AG09309 (cell line): ENCODE measurements around the gene SPINK2.

Source experiments
- DNase-seq: peaks from one replicate; pipeline ENCODE4 v3.0.0-alpha.2; 2010; ENCODE audit warnings: low read depth
- H3K4me3 ChIP-seq: 2 replicates; pipeline ENCODE4 v1.5.1; 2011; ENCODE audit warnings: mild to moderate bottlenecking, low read depth, low read length, moderate library complexity; ENCODE audit not compliant: control insufficient read depth
- TF ChIP-seq, protein P1 (sequence below): IDR thresholded peaks from 2 replicates; pipeline ENCODE4 v1.5.1; 2011; ENCODE audit warnings: mild to moderate bottlenecking, low read depth, low read length, inconsistent platforms; ENCODE audit not compliant: insufficient read depth, control insufficient read depth; ENCODE audit errors: missing control alignments

SPINK2 gene

DNA sequence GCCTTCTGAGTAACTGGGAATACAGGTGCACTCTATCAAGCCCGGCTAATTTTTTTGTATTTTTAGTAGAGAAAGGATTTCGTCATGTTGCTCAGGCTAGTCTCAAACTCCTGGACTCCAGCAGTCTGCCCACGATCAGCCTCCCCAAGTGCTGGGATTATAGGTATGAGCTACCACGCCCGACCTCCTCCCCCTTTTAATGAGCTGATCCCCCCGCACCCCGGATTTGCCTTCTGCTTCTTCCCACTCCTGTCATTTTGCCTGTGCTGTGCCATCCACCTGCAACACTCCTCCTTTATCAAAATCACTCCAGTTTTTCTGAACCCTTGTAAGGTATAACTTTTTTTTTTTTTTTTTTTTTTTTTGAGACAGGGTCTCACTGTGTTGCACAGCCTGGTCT is 33.4 kb downstream of the SPINK2 start:
- no peak for DNase-seq
- TF ChIP-seq, protein P1, sequence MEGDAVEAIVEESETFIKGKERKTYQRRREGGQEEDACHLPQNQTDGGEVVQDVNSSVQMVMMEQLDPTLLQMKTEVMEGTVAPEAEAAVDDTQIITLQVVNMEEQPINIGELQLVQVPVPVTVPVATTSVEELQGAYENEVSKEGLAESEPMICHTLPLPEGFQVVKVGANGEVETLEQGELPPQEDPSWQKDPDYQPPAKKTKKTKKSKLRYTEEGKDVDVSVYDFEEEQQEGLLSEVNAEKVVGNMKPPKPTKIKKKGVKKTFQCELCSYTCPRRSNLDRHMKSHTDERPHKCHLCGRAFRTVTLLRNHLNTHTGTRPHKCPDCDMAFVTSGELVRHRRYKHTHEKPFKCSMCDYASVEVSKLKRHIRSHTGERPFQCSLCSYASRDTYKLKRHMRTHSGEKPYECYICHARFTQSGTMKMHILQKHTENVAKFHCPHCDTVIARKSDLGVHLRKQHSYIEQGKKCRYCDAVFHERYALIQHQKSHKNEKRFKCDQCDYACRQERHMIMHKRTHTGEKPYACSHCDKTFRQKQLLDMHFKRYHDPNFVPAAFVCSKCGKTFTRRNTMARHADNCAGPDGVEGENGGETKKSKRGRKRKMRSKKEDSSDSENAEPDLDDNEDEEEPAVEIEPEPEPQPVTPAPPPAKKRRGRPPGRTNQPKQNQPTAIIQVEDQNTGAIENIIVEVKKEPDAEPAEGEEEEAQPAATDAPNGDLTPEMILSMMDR = no peak
- H3K4me3 ChIP-seq = no peak overlapping the region

DNA sequence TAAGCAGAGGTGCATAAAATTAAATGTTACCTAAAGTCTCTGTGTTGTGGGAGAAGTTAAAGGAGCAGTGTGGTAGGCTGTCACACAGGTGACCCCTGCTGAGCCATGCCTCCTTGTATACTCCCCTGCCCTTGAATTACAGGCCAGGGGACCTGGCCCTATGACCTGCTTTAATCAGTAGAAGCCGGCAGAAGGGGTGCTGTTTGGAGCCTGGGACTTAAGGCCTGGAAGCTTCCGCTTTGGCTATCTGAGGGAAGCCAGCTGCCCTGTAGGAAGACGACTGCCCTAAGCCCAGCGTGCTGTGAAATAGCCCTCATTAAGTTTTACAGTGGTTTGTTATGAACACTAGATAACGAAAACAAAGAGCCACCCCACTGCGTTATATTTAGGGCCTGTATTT is 34.1 kb downstream of the SPINK2 start:
- TF ChIP-seq, protein P1 = no peak
- H3K4me3 ChIP-seq = no peak overlapping the region
- no peak for DNase-seq

DNA sequence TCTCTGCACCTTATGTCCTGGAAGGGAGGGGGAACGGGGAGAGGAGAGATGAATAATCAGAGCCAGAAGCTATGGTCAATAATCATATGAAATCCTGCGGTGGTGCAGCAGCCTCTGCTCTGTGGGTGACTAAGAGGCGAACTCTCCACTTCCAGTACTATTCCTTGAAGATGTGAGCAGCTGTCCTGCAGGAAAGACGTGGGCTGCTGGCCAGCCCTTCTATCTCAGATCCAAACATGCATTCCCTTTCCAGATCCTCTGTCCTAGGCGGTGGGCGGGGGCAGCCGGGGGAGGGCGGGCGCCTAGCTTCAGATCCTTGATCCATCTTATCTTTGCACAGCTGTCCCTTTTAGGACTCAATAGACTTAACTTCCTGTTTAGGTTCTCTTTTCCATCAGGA is 34.5 kb downstream of the SPINK2 start:
- peak; percentile 44 for DNase-seq
- TF ChIP-seq, protein P1 = no peak
- H3K4me3 ChIP-seq = no peak overlapping the region

DNA sequence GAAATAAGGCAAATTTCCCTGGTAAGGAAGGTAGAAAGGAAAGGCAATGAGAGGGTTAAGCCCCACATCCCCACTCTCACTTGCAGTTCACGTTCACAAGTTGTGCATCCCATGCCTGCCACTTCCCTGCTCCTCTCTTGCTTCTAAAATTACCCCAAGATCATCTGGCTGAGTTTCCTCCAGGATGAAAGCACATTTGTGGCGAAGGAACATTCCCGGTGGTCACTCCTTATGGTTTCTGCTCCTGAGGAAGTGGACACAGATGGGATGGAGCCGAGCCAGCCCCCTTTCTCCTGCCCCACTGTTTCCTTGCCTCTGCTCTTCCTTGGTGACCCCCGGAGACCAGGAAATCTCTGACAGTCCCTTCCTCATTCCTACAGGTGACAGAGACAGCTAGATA is 37.5 kb downstream of the SPINK2 start:
- no peak for DNase-seq
- TF ChIP-seq, protein P1 = no peak
- H3K4me3 ChIP-seq = no peak overlapping the region

DNA sequence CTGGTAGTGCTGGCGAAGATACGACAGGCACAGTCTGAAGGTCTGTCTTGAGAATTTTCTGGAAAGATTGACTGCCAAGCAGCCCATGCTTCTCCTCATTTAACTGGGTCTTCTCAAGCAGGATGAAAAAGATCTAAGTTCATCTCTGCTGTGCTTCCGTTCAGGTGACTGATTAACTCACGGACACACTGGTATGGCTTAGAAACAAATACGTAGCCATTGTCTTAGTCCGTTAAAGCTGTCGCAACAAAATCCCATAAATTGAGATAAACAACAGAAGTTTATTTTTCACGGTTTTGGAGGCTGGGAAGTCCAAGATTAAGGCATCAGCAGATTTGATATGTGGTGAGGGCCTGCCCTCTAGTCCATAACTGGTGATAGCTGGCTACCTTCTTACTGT is 39.5 kb downstream of the SPINK2 start:
- TF ChIP-seq, protein P1 = no peak
- DNase-seq = no peak
- H3K4me3 ChIP-seq = no peak overlapping the region

DNA sequence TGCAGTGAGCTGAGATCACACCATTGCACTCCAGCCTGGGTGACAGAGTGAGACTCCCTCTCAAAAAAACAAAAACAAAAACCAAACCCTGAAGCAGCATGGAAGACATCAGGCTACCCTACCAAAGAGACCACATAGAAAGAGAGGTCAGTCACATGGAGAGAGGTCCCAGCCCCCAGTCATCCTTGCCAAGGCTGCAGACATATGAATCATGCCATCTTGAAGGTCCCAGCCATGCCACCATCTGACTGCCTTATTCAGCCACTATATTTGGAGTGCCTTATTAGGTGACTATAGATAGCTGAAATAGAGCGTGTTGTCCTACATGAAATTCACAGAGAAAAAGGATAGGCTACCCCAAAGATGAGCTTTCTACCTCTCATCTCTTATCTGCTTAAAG is 48.2 kb downstream of the SPINK2 start:
- TF ChIP-seq, protein P1 = no peak
- DNase-seq = no peak
- H3K4me3 ChIP-seq = no peak overlapping the region

DNA sequence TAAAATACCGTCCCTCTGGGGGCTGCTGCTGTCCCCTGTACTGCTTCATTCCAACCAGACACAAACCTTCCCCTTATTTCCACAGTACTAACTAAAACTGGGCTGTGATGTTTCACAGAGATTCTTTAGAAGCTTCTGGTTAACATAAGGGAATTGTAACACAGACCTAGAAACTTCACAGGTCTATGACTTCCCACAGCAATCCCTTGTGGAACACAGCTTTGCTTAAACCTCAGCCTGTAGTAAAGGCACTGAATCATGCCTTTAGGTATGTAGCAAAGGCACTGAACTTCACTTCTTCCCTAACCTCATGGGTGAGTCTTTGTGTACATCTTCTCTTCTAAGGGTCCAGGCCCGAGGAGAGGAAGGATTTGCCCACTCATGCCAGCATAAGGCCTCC is 49.4 kb downstream of the SPINK2 start:
- no peak overlapping the region for H3K4me3 ChIP-seq
- TF ChIP-seq, protein P1 = no peak
- DNase-seq = no peak
